Measurements from ENCODE around the gene RNF113B. TPM values are rescaled to one million over a fixed set of nuclear protein-coding genes. Genes with fewer than 3 reads are reported as not detected.

Gene RNF113B
- total RNA-seq, 1 experiment from 2014 or later, result not detected

DNA sequence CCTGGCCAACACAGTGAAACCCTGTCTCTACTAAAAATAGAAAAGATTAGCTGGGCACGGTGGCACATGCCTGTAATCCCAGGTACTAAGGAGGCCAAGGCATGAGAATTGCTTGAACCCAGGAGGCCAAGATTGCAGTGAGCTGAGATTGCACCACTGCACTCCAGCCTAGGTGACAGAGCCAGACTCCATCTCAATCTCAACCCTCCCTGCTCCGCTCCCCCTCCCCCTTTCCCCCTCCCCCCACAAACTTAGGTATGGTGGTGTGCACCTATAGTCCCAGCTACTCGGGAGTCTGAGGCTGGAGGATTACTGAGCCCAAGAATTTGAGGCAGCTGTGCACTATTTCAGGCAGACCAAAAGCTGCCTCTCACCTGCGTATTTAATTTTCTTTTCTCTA is 21.6 kb upstream of the RNF113B start:
- H3K4me1 Mint-ChIP-seq (ENCODE audit: low read depth, unreplicated experiment), result peaks cover 36% of the 10 kb centered on the region
- no peak overlapping the region for H3K27ac Mint-ChIP-seq (ENCODE audit: unreplicated experiment)
- H3K27me3 ChIP-seq (replicated peaks; ENCODE audit: control insufficient read depth, insufficient read depth, low read length), result no peaks in the 10 kb centered on the region
- TF ChIP-seq CTCF (IDR thresholded peaks at IDR 0.05; ENCODE audit: insufficient read depth in 1 of 2, low read depth in 1 of 2, low read length in 1 of 2, severe bottlenecking in 1 of 2, unreplicated experiment in 1 of 2), result no peak
- ChIA-PET CTCF (interaction anchor here (0.6 kb wide), 1 partner anchor 52 kb away, joined by 3 read pairs; no protein-coding TSS in a partner anchor), POLR2A (no interaction called here)
- H3K4me3 Mint-ChIP-seq (ENCODE audit: unreplicated experiment), result no peak overlapping the region
- H3K4me3 ChIP-seq (ENCODE audit: low read depth, low read length), result no peak overlapping the region
- peaks cover 36% of the 10 kb centered on the region for H3K36me3 Mint-ChIP-seq (ENCODE audit: insufficient read depth, unreplicated experiment)
- H3K4me1 ChIP-seq, result peaks cover 18% of the 10 kb centered on the region
- DNase-seq, result no peak
- H3K9me3 Mint-ChIP-seq (ENCODE audit: unreplicated experiment), result no peaks in the 10 kb centered on the region
- BruUV-seq (replicated peaks), result no TSS peak
- intact Hi-C loops (cut with micrococcal nuclease; ENCODE audit: unreplicated experiment), result no loop called here
- H3K36me3 ChIP-seq (ENCODE audit: control insufficient read depth, insufficient read depth, low read length), result no peaks in the 10 kb centered on the region; the same call in 1 of the 2 replicates
- H3K27me3 Mint-ChIP-seq (ENCODE audit: insufficient read depth, unreplicated experiment), result no peaks in the 10 kb centered on the region
- no peaks in the 10 kb centered on the region for H3K9me3 ChIP-seq

- CTCF ChIA-PET, result no interaction called here
- Mint-ChIP-seq H3K36me3 (ENCODE audit: insufficient read depth, unreplicated experiment) (peaks cover 32% of the 10 kb centered on the region), H3K27me3 (ENCODE audit: insufficient read depth, unreplicated experiment) (no peaks in the 10 kb centered on the region), H3K4me3 (ENCODE audit: unreplicated experiment) (no peak overlapping the region), H3K4me1 (ENCODE audit: low read depth, unreplicated experiment) (peaks cover 15% of the 10 kb centered on the region), H3K27ac (ENCODE audit: unreplicated experiment) (peak overlapping the region; percentile 22), H3K9me3 (ENCODE audit: unreplicated experiment) (no peaks in the 10 kb centered on the region)
- Histone ChIP-seq H3K4me3 (ENCODE audit: low read depth, low read length) (no peak overlapping the region), H3K27me3 (replicated peaks; ENCODE audit: control insufficient read depth, insufficient read depth, low read length) (no peaks in the 10 kb centered on the region), H3K9me3 (no peaks in the 10 kb centered on the region), H3K4me1 (peaks cover 8% of the 10 kb centered on the region), H3K36me3 (ENCODE audit: control insufficient read depth, insufficient read depth, low read length) (no peaks in the 10 kb centered on the region)
- no peak for DNase-seq
- no peak for TF ChIP-seq CTCF (IDR thresholded peaks at IDR 0.05; ENCODE audit: insufficient read depth in 1 of 2, low read depth in 1 of 2, low read length in 1 of 2, severe bottlenecking in 1 of 2, unreplicated experiment in 1 of 2)
- POLR2A ChIA-PET, result no interaction called here
- intact Hi-C loops (cut with micrococcal nuclease; ENCODE audit: unreplicated experiment), result no loop called here
- no TSS peak for BruUV-seq (replicated peaks)
Measured at GRCh38 chr13:98195054-98195791, 18.2 kb upstream of the RNF113B start.

DNA sequence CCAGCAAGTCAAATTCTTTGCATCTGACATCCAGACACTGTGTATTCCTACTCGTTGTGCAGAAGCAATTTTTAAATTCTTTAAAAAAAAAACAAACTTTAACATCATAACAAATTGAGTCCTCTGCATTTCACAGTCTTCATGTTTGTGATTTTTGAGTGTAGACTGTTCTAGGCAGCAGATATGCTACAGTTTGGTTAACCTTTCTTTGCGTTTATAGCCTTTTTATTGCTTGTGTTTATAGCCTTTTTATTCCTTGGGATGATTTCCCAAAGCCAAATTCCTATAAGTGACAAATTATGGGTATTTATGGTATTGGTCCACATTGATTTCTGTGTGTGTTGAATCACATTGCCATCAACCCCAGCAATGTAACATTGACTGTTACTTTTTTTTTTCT is 14.9 kb upstream of the RNF113B start:
- POLR2A ChIA-PET, result no interaction called here
- H3K27ac Mint-ChIP-seq (ENCODE audit: unreplicated experiment), result no peak overlapping the region
- H3K4me3 Mint-ChIP-seq (ENCODE audit: unreplicated experiment), result no peak overlapping the region

More for the DNA sequence above, 14.9 kb upstream of the RNF113B start:
- H3K36me3 Mint-ChIP-seq (ENCODE audit: insufficient read depth, unreplicated experiment), result peaks cover 30% of the 10 kb centered on the region
- peaks cover 5% of the 10 kb centered on the region for H3K4me1 Mint-ChIP-seq (ENCODE audit: low read depth, unreplicated experiment)
- TF ChIP-seq CTCF (IDR thresholded peaks at IDR 0.05; ENCODE audit: insufficient read depth in 1 of 2, low read depth in 1 of 2, low read length in 1 of 2, severe bottlenecking in 1 of 2, unreplicated experiment in 1 of 2), result no peak
- H3K27me3 ChIP-seq (replicated peaks; ENCODE audit: control insufficient read depth, insufficient read depth, low read length), result no peaks in the 10 kb centered on the region
- H3K4me3 ChIP-seq (ENCODE audit: low read depth, low read length), result no peak overlapping the region
- no peak for DNase-seq
- no peaks in the 10 kb centered on the region for H3K9me3 Mint-ChIP-seq (ENCODE audit: unreplicated experiment)
- intact Hi-C loops (cut with micrococcal nuclease; ENCODE audit: unreplicated experiment), result no loop called here
- no TSS peak for BruUV-seq (replicated peaks)
- no peaks in the 10 kb centered on the region for H3K4me1 ChIP-seq
- no peaks in the 10 kb centered on the region for H3K27me3 Mint-ChIP-seq (ENCODE audit: insufficient read depth, unreplicated experiment)
- CTCF ChIA-PET, result no interaction called here
- H3K36me3 ChIP-seq (ENCODE audit: control insufficient read depth, insufficient read depth, low read length), result no peaks in the 10 kb centered on the region
- no peaks in the 10 kb centered on the region for H3K9me3 ChIP-seq
